ENCODE measurements around the gene GPC6.

GRCh38 chr13:94280349-94280748 is 1053.7 kb downstream of the GPC6 start:
- TF ChIP-seq CTCF (IDR thresholded peaks at IDR 0.05) (no peak), POLR2A (IDR thresholded peaks at IDR 0.05) (no peak)

Data from uterus (tissue), 2 donors.